ENCODE data around the gene CTAGE6. TPM values are rescaled to one million over a fixed set of nuclear protein-coding genes. Genes with fewer than 3 reads are reported as not detected.
"Not testable (repeated sequence)": the region's sequence is repeated elsewhere in the genome, so short reads cannot be mapped to it uniquely, and the experiment has no call there.

CTAGE6 gene
- total RNA-seq (2014; rRNA removed; shearing (Covaris generic)) = 0.64 and 0.95 TPM in 2 replicates
- polyA plus RNA-seq (2014; cell fraction: nucleus; rRNA removed) = 0.97 and 1.9 TPM in 2 replicates

GRCh38 chr7:143757596-143757995 lies at the start of gene CTAGE6:
Gene CTAGE6, minus strand, starts transcription at chr7:143757696. Its CDS starts 38 bp downstream, at chr7:143757658.
- not testable (repeated sequence) for DNase-seq (ENCODE audit: extremely low read depth, low read depth)

GRCh38 chr7:143806664-143807071 lies 49.2 kb upstream of the CTAGE6 start:
- not testable (repeated sequence) for DNase-seq (ENCODE audit: extremely low read depth, low read depth)

- not testable (repeated sequence) for DNase-seq (ENCODE audit: extremely low read depth, low read depth)
These were observed 40.4 kb upstream of the CTAGE6 start for GRCh38 chr7:143797896-143798290.

- not testable (repeated sequence) for DNase-seq (ENCODE audit: extremely low read depth, low read depth)
These were observed 39.8 kb upstream of the CTAGE6 start for GRCh38 chr7:143797119-143797895.

- DNase-seq (ENCODE audit: extremely low read depth, low read depth) = not testable (repeated sequence)
These were observed 38.2 kb upstream of the CTAGE6 start for GRCh38 chr7:143795653-143796052.

GRCh38 chr7:143792633-143793032 lies 35.1 kb upstream of the CTAGE6 start:
- DNase-seq (ENCODE audit: extremely low read depth, low read depth) = not testable (repeated sequence)

GRCh38 chr7:143785415-143786182 lies 28.1 kb upstream of the CTAGE6 start:
- DNase-seq (ENCODE audit: extremely low read depth, low read depth) = not testable (repeated sequence)

GRCh38 chr7:143779591-143779990 lies 22.1 kb upstream of the CTAGE6 start:
- DNase-seq (ENCODE audit: extremely low read depth, low read depth) = not testable (repeated sequence)

- DNase-seq (ENCODE audit: extremely low read depth, low read depth) = not testable (repeated sequence)
These were observed 15.4 kb upstream of the CTAGE6 start for GRCh38 chr7:143772738-143773468.

GRCh38 chr7:143767531-143767930 lies 10.0 kb upstream of the CTAGE6 start:
- not testable (repeated sequence) for DNase-seq (ENCODE audit: extremely low read depth, low read depth)

- DNase-seq (ENCODE audit: extremely low read depth, low read depth) = not testable (repeated sequence)
These were observed 8.2 kb upstream of the CTAGE6 start for GRCh38 chr7:143765678-143766077.

GRCh38 chr7:143763065-143763464 lies 5.6 kb upstream of the CTAGE6 start:
- not testable (repeated sequence) for DNase-seq (ENCODE audit: extremely low read depth, low read depth)

GRCh38 chr7:143745340-143745739 lies 12.2 kb downstream of the CTAGE6 start:
- DNase-seq (ENCODE audit: extremely low read depth, low read depth) = not testable (repeated sequence)

GRCh38 chr7:143737037-143737819 lies 20.3 kb downstream of the CTAGE6 start:
- DNase-seq (ENCODE audit: extremely low read depth, low read depth) = peak; percentile 74

- DNase-seq (ENCODE audit: extremely low read depth, low read depth) = no peak
These were observed 21.5 kb downstream of the CTAGE6 start for GRCh38 chr7:143735962-143736361.

- DNase-seq (ENCODE audit: extremely low read depth, low read depth) = no peak
These were observed 23.6 kb downstream of the CTAGE6 start for GRCh38 chr7:143733876-143734275.

GRCh38 chr7:143728333-143728862 lies 29.1 kb downstream of the CTAGE6 start:
- no peak for DNase-seq (ENCODE audit: extremely low read depth, low read depth)

GRCh38 chr7:143727561-143727960 lies 29.9 kb downstream of the CTAGE6 start:
- not testable (repeated sequence) for DNase-seq (ENCODE audit: extremely low read depth, low read depth)

GRCh38 chr7:143726143-143726542 lies 31.4 kb downstream of the CTAGE6 start:
- not testable (repeated sequence) for DNase-seq (ENCODE audit: extremely low read depth, low read depth)

GRCh38 chr7:143720335-143720734 lies 37.2 kb downstream of the CTAGE6 start:
- not testable (repeated sequence) for DNase-seq (ENCODE audit: extremely low read depth, low read depth)

Data from NCI-H460 (cell line).